ENCODE results near the gene HERC2.
"Not testable (repeated sequence)": the region's sequence is repeated elsewhere in the genome, so short reads cannot be mapped to it uniquely, and the experiment has no call there.

The HERC2 gene

GRCh38 chr15:28169366-28169765 is 152.6 kb downstream of the HERC2 start:
- DNase-seq: no peak

- not testable (repeated sequence) for DNase-seq
These were observed 153.4 kb downstream of the HERC2 start for GRCh38 chr15:28168405-28169121.

- no peak for DNase-seq
These were observed 154.9 kb downstream of the HERC2 start for GRCh38 chr15:28167042-28167441.

- DNase-seq: no peak
These were observed 156.2 kb downstream of the HERC2 start for GRCh38 chr15:28165791-28166190.

GRCh38 chr15:28164876-28165275 is 157.1 kb downstream of the HERC2 start:
- no peak for DNase-seq

- no peak for DNase-seq
These were observed 167.7 kb downstream of the HERC2 start for GRCh38 chr15:28154283-28154682.

- DNase-seq: no peak
These were observed 168.4 kb downstream of the HERC2 start for GRCh38 chr15:28153492-28154119.

GRCh38 chr15:28152538-28152923 is 169.4 kb downstream of the HERC2 start:
- DNase-seq: not testable (repeated sequence)

- not testable (repeated sequence) for DNase-seq
These were observed 170.0 kb downstream of the HERC2 start for GRCh38 chr15:28151864-28152537.

- DNase-seq: no peak
These were observed 174.2 kb downstream of the HERC2 start for GRCh38 chr15:28147801-28148200.

- DNase-seq: not testable (repeated sequence)
These were observed 176.6 kb downstream of the HERC2 start for GRCh38 chr15:28145419-28145818.

GRCh38 chr15:28140062-28140461 is 181.9 kb downstream of the HERC2 start:
- DNase-seq: no peak

- not testable (repeated sequence) for DNase-seq
These were observed 184.5 kb downstream of the HERC2 start for GRCh38 chr15:28137408-28138039.

GRCh38 chr15:28136236-28136904 is 185.6 kb downstream of the HERC2 start:
- DNase-seq: not testable (repeated sequence)

GRCh38 chr15:28133281-28133680 is 188.7 kb downstream of the HERC2 start:
- no peak for DNase-seq

GRCh38 chr15:28132524-28133275 is 189.3 kb downstream of the HERC2 start:
- no peak for DNase-seq

GRCh38 chr15:28131946-28132345 is 190.0 kb downstream of the HERC2 start:
- DNase-seq: no peak

GRCh38 chr15:28131400-28131799 is 190.6 kb downstream of the HERC2 start:
- DNase-seq: no peak

GRCh38 chr15:28130651-28131050 is 191.3 kb downstream of the HERC2 start:
- no peak for DNase-seq

- DNase-seq: no peak
These were observed 192.6 kb downstream of the HERC2 start for GRCh38 chr15:28129231-28129848.

- DNase-seq: no peak
These were observed 193.9 kb downstream of the HERC2 start for GRCh38 chr15:28128031-28128430.

GRCh38 chr15:28127036-28127435 is 194.9 kb downstream of the HERC2 start:
- no peak for DNase-seq

Data from GOT3 (cell line).